WTC11 (cell line): ENCODE data around the gene ASB1. TPM values are rescaled to one million over a fixed set of nuclear protein-coding genes. Genes with fewer than 3 reads are reported as not detected.

Experiments
- ATAC-seq: fragments of 200-7000 bp; cut with Tn5 transposase; 2 replicates; pipeline ENCODE4 v1.10.0; 2021; ENCODE audit warnings: mild to moderate bottlenecking, moderate library complexity
- CTCF ChIA-PET: fragments of 300-600 bp; sonication (Branson Sonifier 250); formaldehyde crosslinking; loops from one replicate; lab custom pipeline; 2021; ENCODE audit warnings: antibody characterized with exemption; lab: Charles Lee
- POLR2A ChIA-PET: fragments of 350-600 bp; sonication (Branson Sonifier 250); formaldehyde crosslinking; loops from one replicate; lab custom pipeline; 2021; ENCODE audit warnings: antibody characterized with exemption; lab: Charles Lee
- DNase-seq: peaks from one replicate; pipeline ENCODE4 v3.0.0; 2021; ENCODE audit warnings: low spot score
- H3K27ac Mint-ChIP-seq: 2 replicates; pipeline ENCODE4 v1.8.0; 2021; ENCODE audit warnings: mixed read lengths
- H3K27me3 Mint-ChIP-seq: 2 replicates; pipeline ENCODE4 v1.8.0; 2021; ENCODE audit warnings: low read depth, mild to moderate bottlenecking, moderate library complexity, mixed read lengths
- H3K36me3 Mint-ChIP-seq: 2 replicates; pipeline ENCODE4 v1.8.0; 2021; ENCODE audit warnings: mixed read lengths
- H3K4me1 Mint-ChIP-seq: 2 replicates; pipeline ENCODE4 v1.8.0; 2022; ENCODE audit warnings: mixed read lengths
- H3K4me3 Mint-ChIP-seq: 2 replicates; pipeline ENCODE4 v1.8.0; 2021; ENCODE audit warnings: mild to moderate bottlenecking, moderate library complexity, mixed read lengths
- H3K9me3 Mint-ChIP-seq: 2 replicates; pipeline ENCODE4 v1.8.0; 2021; ENCODE audit warnings: mixed read lengths
- ATF1 ChIP-seq: sonication (generic); formaldehyde crosslinking; IDR thresholded peaks from 2 replicates; pipeline ENCODE4 v1.8.1; 2023; ENCODE audit warnings: mild to moderate bottlenecking, moderate library complexity, missing genetic modification reagents
- ATF6 ChIP-seq: sonication (generic); formaldehyde crosslinking; IDR thresholded peaks from 2 replicates; pipeline ENCODE4 v1.8.1; 2023; ENCODE audit warnings: mild to moderate bottlenecking, missing genetic modification reagents
- CREM ChIP-seq: sonication (generic); formaldehyde crosslinking; IDR thresholded peaks from 2 replicates; pipeline ENCODE4 v1.8.1; 2022; ENCODE audit warnings: mild to moderate bottlenecking, missing genetic modification reagents, moderate library complexity
- ETV6 ChIP-seq: sonication (generic); formaldehyde crosslinking; IDR thresholded peaks from 2 replicates; pipeline ENCODE4 v1.8.1; 2022; ENCODE audit warnings: mild to moderate bottlenecking, missing genetic modification reagents
- GRHL2 ChIP-seq: fragments of 250-450 bp; sonication (Bioruptor Pico); IDR thresholded peaks from 2 replicates; pipeline ENCODE4 v1.8.0; 2022; ENCODE audit warnings: mild to moderate bottlenecking, moderate library complexity; ENCODE audit not compliant: insufficient replicate concordance, severe bottlenecking
- HMGXB4 ChIP-seq: sonication (generic); formaldehyde crosslinking; IDR thresholded peaks from 2 replicates; pipeline ENCODE4 v1.8.1; 2023; ENCODE audit warnings: mild to moderate bottlenecking, moderate library complexity, missing genetic modification reagents
- JUN ChIP-seq: sonication (generic); formaldehyde crosslinking; IDR thresholded peaks from 2 replicates; pipeline ENCODE4 v1.8.0; 2023; ENCODE audit warnings: mild to moderate bottlenecking, missing genetic modification reagents
- NR2C2 ChIP-seq: sonication (generic); formaldehyde crosslinking; IDR thresholded peaks from 2 replicates; pipeline ENCODE4 v1.8.0; 2022; ENCODE audit warnings: mild to moderate bottlenecking, missing genetic modification reagents
- OVOL2 ChIP-seq: fragments of 250-450 bp; sonication (Bioruptor Pico); IDR thresholded peaks from 2 replicates; pipeline ENCODE4 v1.9.0; 2021; ENCODE audit warnings: mild to moderate bottlenecking, borderline replicate concordance
- PRDM15 ChIP-seq: sonication (generic); formaldehyde crosslinking; IDR thresholded peaks from 2 replicates; pipeline ENCODE4 v1.8.0; 2022; ENCODE audit warnings: missing genetic modification reagents
- PREB ChIP-seq: sonication (generic); formaldehyde crosslinking; IDR thresholded peaks from 2 replicates; pipeline ENCODE4 v1.8.1; 2022; ENCODE audit warnings: mild to moderate bottlenecking, missing genetic modification reagents, moderate library complexity, borderline replicate concordance
- RORB ChIP-seq: fragments of 250-450 bp; sonication (Bioruptor Pico); IDR thresholded peaks from 2 replicates; pipeline ENCODE4 v1.9.0; 2021; ENCODE audit warnings: mild to moderate bottlenecking
- USF2 ChIP-seq: sonication (generic); formaldehyde crosslinking; IDR thresholded peaks from 2 replicates; pipeline ENCODE4 v1.8.1; 2023; ENCODE audit warnings: mild to moderate bottlenecking, missing genetic modification reagents, moderate library complexity
- ZNF121 ChIP-seq: sonication (generic); formaldehyde crosslinking; IDR thresholded peaks from 2 replicates; pipeline ENCODE4 v1.8.0; 2023; ENCODE audit warnings: missing genetic modification reagents
- ZNF138 ChIP-seq: sonication (generic); formaldehyde crosslinking; conservative IDR thresholded peaks from 2 replicates; pipeline ENCODE4 v1.8.1; 2022; ENCODE audit warnings: mild to moderate bottlenecking, moderate library complexity, missing genetic modification reagents
- ZNF219 ChIP-seq: sonication (generic); formaldehyde crosslinking; IDR thresholded peaks from 2 replicates; pipeline ENCODE4 v1.8.0; 2023; ENCODE audit warnings: missing genetic modification reagents, mild to moderate bottlenecking, borderline replicate concordance
- ZNF263 ChIP-seq: sonication (generic); formaldehyde crosslinking; IDR thresholded peaks from 2 replicates; pipeline ENCODE4 v1.8.1; 2022; ENCODE audit warnings: low read depth, mild to moderate bottlenecking, moderate library complexity, missing genetic modification reagents
- ZNF396 ChIP-seq: fragments of 250-450 bp; sonication (Bioruptor Pico); IDR thresholded peaks from 2 replicates; pipeline ENCODE4 v1.8.0; 2021; ENCODE audit warnings: mild to moderate bottlenecking, moderate library complexity, borderline replicate concordance
- ZNF416 ChIP-seq: fragments of 250-450 bp; sonication (Bioruptor Pico); IDR thresholded peaks from 2 replicates; pipeline ENCODE4 v1.9.0; 2021; ENCODE audit warnings: mild to moderate bottlenecking, inconsistent platforms
- total RNA-seq: library from RNA; stranded (reverse); gene quantifications from 3 replicates; pipeline ENCODE4 v1.2.3, GENCODE V29; 2021

Gene ASB1
- total RNA-seq, 1 experiment from 2014 or later, result 43.9 TPM

- TF ChIP-seq USF2 (CRISPR knock-in tag) (no peak), PRDM15 (no peak), ATF1 (CRISPR knock-in tag) (no peak), ZNF138 (CRISPR knock-in tag) (no peak), ZNF396 (CRISPR knock-in tag) (no peak), ETV6 (CRISPR knock-in tag) (no peak), GRHL2 (CRISPR knock-in tag) (no peak), JUN (CRISPR knock-in tag) (no peak), OVOL2 (no peak), CREM (CRISPR knock-in tag) (no peak), NR2C2 (CRISPR knock-in tag) (no peak), RORB (CRISPR knock-in tag) (no peak)
Measured at GRCh38 chr2:238487652-238488346, 61.1 kb downstream of the ASB1 start (continued).

GRCh38 chr2:238488347-238488826 is 61.7 kb downstream of the ASB1 start:
- no peak overlapping the region for H3K27ac Mint-ChIP-seq
- H3K9me3 Mint-ChIP-seq, result no peaks in the 10 kb centered on the region
- DNase-seq (no peak), ATAC-seq (no peak)
- H3K27me3 Mint-ChIP-seq, result no peaks in the 10 kb centered on the region; the same call in 1 of the 2 replicates
- H3K4me3 Mint-ChIP-seq, result no peak overlapping the region
- peaks cover 6% of the 10 kb centered on the region for H3K4me1 Mint-ChIP-seq
- TF ChIP-seq HMGXB4, result no peak
- TF ChIP-seq ZNF219, result no peak
- TF ChIP-seq ZNF263, result no peak
- no peak for TF ChIP-seq PREB (CRISPR knock-in tag)
- no peak for TF ChIP-seq ATF6 (CRISPR knock-in tag)
- TF ChIP-seq ZNF121, result no peak
- no peak for TF ChIP-seq ZNF416 (CRISPR knock-in tag)
- no peak for TF ChIP-seq RORB (CRISPR knock-in tag)
- POLR2A ChIA-PET, result no interaction called here
- no peaks in the 10 kb centered on the region for H3K36me3 Mint-ChIP-seq
- CTCF ChIA-PET, result interaction anchor here (0.9 to 1.0 kb wide), 3 partner anchors 25 to 225 kb away, joined by 3 to 4 read pairs (median 3); no protein-coding TSS in a partner anchor
